Right kidney (tissue), 1 donor: ENCODE data around the gene ARHGAP12.
"Not testable (repeated sequence)": the region's sequence is repeated elsewhere in the genome, so short reads cannot be mapped to it uniquely, and the experiment has no call there.

Source experiments
- DNase-seq: peaks from one replicate; pipeline ENCODE4 v3.0.0-alpha.2; 2016

The ARHGAP12 gene

DNA sequence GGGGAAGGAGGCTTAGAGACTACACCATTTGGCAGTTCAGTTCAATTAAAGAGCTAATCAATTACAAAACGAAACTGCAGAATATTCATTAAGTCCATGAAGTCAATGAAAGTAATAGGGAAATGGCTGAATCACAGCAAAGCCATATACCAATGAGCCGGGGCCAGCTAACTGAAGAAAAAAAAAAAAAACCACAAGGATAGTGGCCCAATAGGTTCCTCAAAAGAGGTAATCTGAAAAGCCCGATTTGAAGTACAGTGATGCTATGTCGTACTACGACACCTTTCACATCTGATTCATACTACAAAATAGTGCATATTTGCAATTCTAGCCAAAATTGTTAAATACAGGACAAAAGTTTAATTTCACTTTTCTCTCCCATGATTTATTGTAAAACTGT is 2.5 kb downstream of the ARHGAP12 start:
- DNase-seq, result no peak

GRCh38 chr10:31924833-31925232 is 3.8 kb downstream of the ARHGAP12 start:
- DNase-seq, result no peak

DNA sequence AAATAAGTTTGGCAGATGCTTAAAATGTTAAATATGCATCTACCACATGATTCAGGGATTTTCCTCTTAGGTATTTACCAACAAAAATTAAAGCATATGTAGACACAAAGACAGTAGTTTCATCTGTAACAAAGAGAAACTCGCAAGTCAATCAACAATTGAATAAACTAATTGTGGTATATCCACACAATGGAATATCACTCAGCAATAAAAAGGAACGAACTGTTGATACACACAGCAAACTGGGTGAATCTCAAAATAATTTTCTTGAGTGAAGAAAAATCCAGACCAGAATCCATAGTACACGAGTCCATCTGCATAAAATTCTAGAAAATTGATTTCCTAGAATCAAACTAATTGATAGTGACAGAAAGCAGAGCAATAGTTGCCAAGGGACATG is 5.2 kb downstream of the ARHGAP12 start:
- no peak for DNase-seq

DNA sequence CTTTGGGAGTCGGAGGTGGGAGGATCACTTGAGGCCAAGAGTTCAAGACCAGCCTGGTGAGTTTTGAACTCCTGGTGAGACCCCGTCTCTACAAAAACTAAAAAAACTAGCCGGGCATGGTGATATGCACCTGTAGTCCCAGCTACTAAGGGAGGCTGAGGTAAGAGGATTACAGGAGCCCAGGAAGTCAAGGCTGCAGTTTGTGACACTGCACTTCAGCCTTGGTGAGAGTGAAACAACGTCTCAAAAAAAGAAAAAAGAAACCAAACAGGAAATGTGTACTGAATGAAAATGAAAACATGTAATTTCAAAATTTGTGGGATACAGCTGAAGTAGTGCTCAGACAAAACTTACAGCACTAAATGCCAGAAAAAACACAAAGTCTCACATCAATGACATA is 7.6 kb downstream of the ARHGAP12 start:
- no peak for DNase-seq

GRCh38 chr10:31920538-31920937 is 8.1 kb downstream of the ARHGAP12 start:
- no peak for DNase-seq

GRCh38 chr10:31918671-31919409 is 9.8 kb downstream of the ARHGAP12 start:
- no peak for DNase-seq

DNA sequence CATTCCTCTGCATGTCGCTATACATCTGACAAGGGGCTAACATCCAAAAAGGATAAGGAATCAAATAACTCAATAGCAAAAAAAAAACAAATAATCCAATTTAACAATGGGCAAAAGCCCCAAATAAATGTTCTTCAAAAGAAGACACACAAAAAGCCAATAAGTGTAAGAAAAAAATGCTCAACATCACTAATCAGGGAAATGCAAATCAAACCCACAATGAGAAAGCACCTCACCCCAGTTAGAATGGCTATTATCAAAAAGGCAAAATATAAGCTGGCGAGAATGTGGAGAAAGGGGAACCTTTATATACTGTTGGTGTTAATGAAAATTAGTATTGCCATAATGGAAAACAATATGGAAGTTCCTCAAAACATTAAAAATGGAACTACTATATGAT is 14.3 kb downstream of the ARHGAP12 start:
- DNase-seq, result no peak

GRCh38 chr10:31912898-31913850 is 15.5 kb downstream of the ARHGAP12 start:
- DNase-seq, result no peak

GRCh38 chr10:31912289-31912688 is 16.3 kb downstream of the ARHGAP12 start:
- no peak for DNase-seq

GRCh38 chr10:31910016-31910415 is 18.6 kb downstream of the ARHGAP12 start:
- no peak for DNase-seq

DNA sequence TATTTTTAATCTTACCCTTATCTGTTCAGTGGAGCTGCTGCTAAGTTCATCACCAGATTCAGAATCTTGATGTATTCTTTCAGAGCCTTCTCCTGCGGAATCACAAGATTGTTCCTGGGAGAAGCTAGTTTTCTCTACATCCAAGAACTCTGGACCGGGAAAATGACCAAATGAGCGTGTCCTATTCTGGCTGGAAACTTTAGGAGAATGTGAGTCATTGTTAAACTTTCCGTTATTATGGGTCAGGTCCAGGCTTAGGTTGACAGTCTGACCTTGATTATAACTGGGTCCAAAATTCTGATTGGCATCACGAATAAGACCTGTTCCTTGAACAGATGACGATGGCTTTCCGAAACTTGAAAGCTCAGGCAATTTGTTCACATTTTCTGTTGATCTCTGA is 20.5 kb downstream of the ARHGAP12 start:
- DNase-seq, result no peak

- DNase-seq, result no peak
Measured at GRCh38 chr10:31906039-31906438, 22.6 kb downstream of the ARHGAP12 start.

- no peak for DNase-seq
Measured at GRCh38 chr10:31905586-31905985, 23.0 kb downstream of the ARHGAP12 start.

DNA sequence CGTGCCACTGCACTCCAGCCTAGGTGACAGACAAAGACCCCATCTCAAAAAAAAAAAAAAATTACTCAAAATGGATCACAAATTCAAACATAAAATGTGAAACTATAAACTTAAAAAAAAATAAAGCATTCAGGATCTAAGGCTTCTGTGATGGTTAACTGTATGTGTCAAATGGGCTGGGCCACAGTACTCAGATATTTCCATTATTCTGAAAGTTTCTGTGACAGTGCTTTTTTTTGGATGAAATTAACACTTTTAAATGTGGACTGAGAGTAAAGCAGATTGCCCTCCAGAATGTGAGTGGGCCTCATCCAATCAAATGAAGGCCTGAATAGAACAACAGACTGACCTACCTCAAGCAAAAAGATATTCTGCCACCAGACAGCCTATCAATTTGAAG is 26.0 kb downstream of the ARHGAP12 start:
- DNase-seq, result no peak

GRCh38 chr10:31897506-31897905 is 31.1 kb downstream of the ARHGAP12 start:
- DNase-seq, result no peak

DNA sequence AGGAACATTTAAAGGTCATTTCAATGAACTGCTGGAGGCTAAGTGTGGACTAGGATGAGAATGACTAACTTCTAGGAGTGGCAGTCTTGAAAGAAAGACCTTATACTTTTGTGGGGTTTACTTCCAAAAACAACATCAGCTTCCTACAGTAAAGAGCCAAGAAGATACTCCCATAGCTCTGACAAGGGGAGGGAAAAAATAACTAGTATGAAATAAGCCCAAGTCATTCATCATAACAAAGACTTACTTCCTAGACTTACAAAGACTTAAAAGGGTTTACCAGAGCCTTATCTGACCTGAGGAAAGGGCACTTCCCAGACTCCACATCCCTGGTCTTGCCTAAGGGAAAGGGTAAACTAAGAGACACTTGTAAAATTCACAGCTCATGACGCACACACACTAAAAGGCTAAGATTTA is 31.7 kb downstream of the ARHGAP12 start:
- DNase-seq, result no peak

DNA sequence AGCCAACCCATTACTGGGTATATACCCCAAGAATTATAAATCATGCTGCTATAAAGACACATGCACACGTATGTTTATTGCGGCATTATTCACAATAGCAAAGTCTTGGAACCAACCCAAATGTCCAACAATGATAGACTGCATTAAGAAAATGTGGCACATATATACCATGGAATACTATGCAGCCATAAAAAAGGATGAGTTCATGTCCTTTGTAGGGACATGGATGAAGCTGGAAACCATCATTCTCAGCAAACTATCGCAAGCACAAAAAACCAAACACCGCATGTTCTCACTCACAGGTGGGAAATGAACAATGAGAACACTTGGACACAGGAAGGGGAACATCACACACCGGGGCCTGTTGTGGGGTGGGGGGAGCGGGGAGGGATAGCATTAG is 32.9 kb downstream of the ARHGAP12 start:
- DNase-seq, result not testable (repeated sequence)

DNA sequence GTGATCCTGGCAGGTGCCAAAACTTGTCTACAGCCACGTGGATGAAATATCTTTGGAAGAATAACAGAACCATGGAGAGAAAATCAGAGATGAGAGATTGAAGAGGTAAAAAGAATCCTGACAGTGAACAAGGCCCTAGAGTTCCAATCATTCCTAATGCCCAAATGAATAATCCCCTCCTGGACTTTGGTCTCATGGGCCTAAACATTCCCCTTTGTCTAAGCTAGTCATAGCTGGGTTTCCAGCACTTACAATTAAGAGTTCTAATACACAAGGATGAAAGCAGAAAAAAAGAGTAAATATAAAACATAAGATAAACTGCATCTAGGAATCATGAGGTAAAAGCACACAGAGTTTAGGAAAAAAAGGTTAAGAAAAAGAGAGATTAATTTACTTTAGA is 40.2 kb downstream of the ARHGAP12 start:
- no peak for DNase-seq

DNA sequence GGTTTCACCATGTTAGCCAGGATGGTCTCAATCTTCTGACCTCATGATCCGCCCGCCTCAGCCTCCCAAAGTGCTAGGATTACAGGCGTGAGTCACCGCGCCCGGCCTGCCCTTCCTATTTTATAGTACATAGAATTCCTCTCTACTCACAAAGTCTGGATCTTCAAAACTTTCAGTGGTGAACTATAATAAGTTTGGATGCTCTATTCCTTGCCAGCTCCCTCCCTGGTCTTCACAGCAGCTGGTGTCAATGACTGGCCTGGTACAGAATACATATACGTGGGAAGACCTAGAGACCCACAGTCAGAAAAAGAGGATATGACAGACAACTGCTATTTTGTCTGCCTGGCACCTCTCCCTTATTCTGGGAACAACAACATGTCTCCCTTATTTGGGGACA is 40.8 kb downstream of the ARHGAP12 start:
- DNase-seq, result no peak

DNA sequence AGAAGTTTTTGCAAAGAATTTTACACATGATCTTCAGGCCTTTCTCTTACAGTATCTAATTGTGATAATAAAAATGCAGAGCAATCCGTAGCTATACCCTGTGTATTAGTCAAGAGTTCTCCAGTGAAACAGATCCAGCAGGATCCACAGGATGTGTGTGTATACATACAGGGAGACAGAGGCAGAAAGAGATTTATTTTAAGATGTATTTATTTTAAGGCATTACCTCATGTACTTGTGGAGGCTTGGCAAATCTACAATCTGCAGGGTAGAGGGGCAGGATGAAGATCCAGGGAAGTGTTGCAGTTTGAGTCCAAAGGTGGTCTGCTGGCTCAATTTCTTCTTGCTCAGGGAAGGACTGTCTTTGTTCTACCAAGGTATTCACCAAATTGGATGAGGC is 41.7 kb downstream of the ARHGAP12 start:
- no peak for DNase-seq

- DNase-seq, result no peak
Measured at GRCh38 chr10:31885971-31886370, 42.7 kb downstream of the ARHGAP12 start.

- no peak for DNase-seq
Measured at GRCh38 chr10:31884386-31884785, 44.2 kb downstream of the ARHGAP12 start.

DNA sequence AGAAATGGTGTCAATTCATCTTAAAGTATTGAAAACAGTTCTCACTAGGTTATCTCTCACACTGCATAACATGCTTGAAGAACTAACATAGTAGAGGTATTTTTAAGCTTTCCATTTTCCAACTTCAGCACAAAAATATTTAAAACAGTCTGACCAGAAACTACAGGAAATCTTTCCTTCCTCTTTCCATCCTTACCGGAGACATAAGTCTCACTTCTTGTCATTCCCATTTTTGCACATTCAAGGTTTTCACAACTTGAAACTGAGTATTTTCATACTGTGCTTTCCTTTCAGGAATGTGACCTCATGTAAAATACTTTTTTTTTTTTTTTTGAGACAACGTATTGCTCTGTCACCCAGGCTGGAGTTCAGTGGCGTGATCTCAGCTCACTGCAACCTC is 45.2 kb downstream of the ARHGAP12 start:
- no peak for DNase-seq

GRCh38 chr10:31878486-31878885 is 50.1 kb downstream of the ARHGAP12 start:
- DNase-seq, result no peak
